Measurements from ENCODE around the gene POLR2B.
"Not testable (repeated sequence)": the region's sequence is repeated elsewhere in the genome, so short reads cannot be mapped to it uniquely, and the experiment has no call there.

The POLR2B gene

GRCh38 chr4:56986952-56987351, 8.3 kb downstream of the POLR2B start:
- DNase-seq (ENCODE audit: low read depth in 2 of 2), result no peak

GRCh38 chr4:56990109-56990905, 11.6 kb downstream of the POLR2B start:
- DNase-seq (ENCODE audit: low read depth in 2 of 2), result no peak

GRCh38 chr4:56995525-56995924, 16.8 kb downstream of the POLR2B start:
- DNase-seq (ENCODE audit: low read depth in 2 of 2), result no peak

GRCh38 chr4:56999751-57000150, 21.1 kb downstream of the POLR2B start:
- DNase-seq (ENCODE audit: low read depth in 2 of 2), result no peak

- no peak for DNase-seq (ENCODE audit: low read depth in 2 of 2)
Observed at GRCh38 chr4:57013543-57014120, 34.9 kb downstream of the POLR2B start.

- DNase-seq (ENCODE audit: low read depth in 2 of 2), result no peak
Observed at GRCh38 chr4:57018980-57019379, 40.3 kb downstream of the POLR2B start.

DNA sequence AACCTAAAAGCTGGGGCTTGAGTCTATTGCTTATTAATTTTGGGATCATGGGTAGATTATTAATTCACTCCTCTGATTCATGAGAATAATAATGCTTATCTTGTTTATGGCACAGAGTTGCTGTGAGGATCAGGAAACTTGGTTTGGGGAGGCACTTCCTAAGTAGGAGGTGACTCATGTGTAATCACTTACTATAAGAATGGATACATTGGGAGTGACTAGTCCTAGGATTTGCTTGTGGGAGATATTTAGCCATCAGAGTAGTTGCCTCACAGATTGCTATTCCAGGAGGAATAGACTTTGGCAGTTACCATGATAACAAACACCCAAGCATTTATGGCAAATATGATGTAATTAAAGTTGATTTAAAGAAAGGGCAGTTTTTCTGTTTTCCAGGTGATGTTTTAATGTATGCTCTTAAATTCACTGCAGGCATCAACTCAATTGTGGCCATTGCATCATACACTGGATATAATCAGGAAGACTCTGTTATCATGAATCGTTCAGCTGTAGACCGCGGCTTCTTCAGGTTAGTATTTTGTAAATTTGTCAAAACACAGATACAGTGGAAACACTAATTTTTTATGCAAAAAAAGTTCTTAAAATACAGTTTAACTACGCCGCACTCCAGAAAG, 41.9 kb downstream of the POLR2B start:
- no peak for DNase-seq (ENCODE audit: low read depth in 2 of 2)

DNA sequence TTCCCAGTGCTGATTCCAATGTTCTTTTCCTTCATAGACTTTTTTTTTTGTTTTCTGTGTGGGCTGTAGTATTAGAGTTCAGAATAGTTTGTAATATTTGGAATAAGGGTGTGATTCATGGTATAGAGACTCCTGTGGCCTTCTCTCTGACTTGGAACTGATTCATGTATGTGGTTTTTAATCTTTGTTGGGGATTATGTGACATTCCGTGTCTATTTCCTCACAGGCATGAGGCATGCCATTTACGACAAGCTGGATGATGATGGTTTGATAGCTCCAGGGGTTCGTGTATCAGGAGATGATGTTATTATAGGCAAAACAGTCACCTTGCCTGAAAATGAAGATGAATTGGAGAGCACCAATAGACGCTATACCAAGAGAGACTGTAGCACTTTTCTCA, 44.4 kb downstream of the POLR2B start:
- DNase-seq (ENCODE audit: low read depth in 2 of 2), result no peak

GRCh38 chr4:57034520-57034919, 55.8 kb downstream of the POLR2B start:
- no peak for DNase-seq (ENCODE audit: low read depth in 2 of 2)

- no peak for DNase-seq (ENCODE audit: low read depth in 2 of 2)
Observed at GRCh38 chr4:57037982-57038604, 59.4 kb downstream of the POLR2B start.

DNA sequence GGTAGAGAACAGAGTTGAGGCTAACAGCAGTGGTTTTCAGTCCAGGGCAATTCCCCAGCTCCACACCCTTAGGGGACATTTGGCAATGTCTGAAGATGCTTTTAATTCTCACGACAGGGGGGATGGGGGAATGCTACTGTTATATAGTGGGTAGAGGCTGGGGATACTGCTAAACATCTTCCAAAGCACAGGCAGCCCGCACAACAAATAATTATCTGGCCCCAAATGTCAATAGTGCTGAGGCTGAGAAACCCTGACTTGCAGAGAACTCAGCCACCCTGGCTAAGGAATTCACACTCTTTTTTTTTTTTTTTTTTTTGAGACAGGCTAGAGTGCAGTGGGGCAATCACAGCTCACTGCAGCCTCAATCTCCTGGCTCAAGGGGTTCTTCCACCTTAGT, 60.6 kb downstream of the POLR2B start:
- DNase-seq (ENCODE audit: low read depth in 2 of 2), result no peak

DNA sequence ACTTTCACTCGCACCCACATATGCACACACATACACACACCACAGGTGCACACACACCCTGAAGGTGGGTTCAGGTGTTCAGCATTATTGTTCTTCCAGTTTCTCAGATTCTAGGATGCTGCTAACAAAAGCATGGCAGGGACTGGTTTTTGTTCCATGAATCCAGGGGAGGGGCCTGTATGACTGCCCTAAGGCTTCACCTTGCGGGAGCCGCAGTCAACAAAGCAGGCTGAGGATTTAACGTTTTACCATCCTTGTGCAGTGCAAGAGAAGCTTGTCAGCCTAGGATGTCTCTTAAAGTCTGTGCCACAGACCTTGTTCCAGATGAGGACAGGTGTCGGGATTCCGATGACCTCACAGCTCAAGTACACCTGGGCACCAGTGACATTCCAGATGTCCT, 61.8 kb downstream of the POLR2B start:
- no peak for DNase-seq (ENCODE audit: low read depth in 2 of 2)

DNA sequence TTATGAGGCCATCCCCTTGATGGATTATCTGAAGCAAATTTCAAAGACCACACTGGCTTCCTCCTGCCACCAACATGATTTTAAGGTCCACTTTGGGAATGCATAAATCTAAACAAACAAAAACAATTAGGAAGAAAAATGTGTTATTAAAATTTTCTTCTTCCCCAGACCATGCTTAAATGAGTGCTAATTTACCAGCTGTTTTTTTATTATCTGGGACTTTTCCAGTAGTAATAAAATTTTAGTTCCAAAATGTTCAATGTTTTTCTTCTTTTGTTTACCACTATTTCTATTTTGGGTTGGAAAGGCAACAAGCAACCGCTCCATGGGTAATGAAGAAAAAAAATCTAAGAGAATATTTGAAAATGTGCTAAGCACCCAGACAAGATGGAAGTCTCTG, 62.3 kb downstream of the POLR2B start:
- DNase-seq (ENCODE audit: low read depth in 2 of 2), result no peak

DNA sequence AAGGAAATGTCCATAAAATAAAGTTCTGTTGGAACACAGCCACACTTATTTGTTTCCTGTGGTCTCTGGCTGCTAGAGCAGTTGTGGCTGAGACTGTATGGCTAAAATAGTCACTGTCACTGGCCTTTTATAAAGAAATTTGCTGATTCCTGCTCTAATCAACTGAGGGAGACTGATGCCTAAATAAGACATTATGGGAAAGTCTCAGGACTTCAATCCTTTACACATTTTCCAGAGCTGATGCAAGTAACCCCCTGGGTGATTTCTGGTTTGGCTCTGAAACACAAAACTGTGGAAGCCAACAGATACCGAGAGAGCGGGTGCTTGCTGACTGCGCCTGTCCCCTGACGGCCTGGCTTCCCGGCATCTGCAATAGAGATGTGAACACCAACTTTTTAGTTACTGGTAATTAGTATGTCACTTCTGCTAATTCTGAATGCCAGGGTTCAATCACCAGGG, 64.0 kb downstream of the POLR2B start:
- DNase-seq (ENCODE audit: low read depth in 2 of 2), result no peak

GRCh38 chr4:57043347-57044251, 64.9 kb downstream of the POLR2B start:
- DNase-seq (ENCODE audit: low read depth in 2 of 2), result no peak

- DNase-seq (ENCODE audit: low read depth in 2 of 2), result no peak
Observed at GRCh38 chr4:57044279-57044678, 65.6 kb downstream of the POLR2B start.

- DNase-seq (ENCODE audit: low read depth in 2 of 2), result no peak
Observed at GRCh38 chr4:57044996-57045395, 66.3 kb downstream of the POLR2B start.

GRCh38 chr4:57047046-57047445, 68.3 kb downstream of the POLR2B start:
- not testable (repeated sequence) for DNase-seq (ENCODE audit: low read depth in 2 of 2)

DNA sequence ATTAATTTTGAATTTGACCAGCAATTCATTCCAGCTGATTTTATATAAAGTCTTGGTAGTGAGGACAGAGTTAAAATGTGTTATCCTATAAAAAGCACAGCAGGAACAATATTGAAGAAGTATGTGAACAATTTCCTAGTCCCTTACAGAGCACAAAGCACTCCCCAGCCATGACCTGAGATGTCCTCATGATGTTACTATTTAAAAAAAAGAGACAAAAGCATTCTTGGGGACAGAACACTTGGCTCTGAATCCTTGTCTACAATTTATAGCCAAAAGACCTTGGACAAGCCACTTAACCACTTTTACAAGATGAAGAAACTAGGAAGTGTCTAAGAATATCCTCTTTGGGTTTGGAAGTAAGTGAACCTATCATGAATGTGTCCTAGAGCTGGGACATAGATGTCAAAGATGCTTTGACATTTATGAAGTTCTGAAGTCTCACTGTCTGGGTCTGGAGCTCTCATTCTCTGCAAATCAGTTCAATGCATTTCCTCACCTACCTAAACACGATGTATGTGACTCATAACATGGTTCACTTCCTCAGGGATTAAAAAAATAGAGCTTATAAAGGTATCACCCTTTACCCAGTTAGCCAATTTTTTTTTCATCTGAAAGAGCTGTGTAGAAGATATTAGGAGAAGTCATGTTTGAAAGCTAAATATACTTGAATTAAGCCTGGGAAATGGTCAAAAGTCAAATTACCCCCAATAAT, 70.1 kb downstream of the POLR2B start:
- no peak for DNase-seq (ENCODE audit: low read depth in 2 of 2)

GRCh38 chr4:57051095-57051494, 72.4 kb downstream of the POLR2B start:
- no peak for DNase-seq (ENCODE audit: low read depth in 2 of 2)

GRCh38 chr4:57051524-57051923, 72.8 kb downstream of the POLR2B start:
- no peak for DNase-seq (ENCODE audit: low read depth in 2 of 2)

All from activated CD8-positive, alpha-beta memory T cell treated with anti-CD3 and anti-CD28 coated beads for 4 hours (primary cell).